SIG-M5 treated with dmso at 0.1 percent for 504 hours (cell line): ENCODE results near the gene CAPN14.
"Not testable (repeated sequence)": the region's sequence is repeated elsewhere in the genome, so short reads cannot be mapped to it uniquely, and the experiment has no call there.

Experiments used
- DNase-seq: peaks from one replicate; lab custom pipeline; 2025; ENCODE audit not compliant: unreplicated experiment; lab: John Stamatoyannopoulos, UW

CAPN14 gene

GRCh38 chr2:31197166-31197565 lies 20.1 kb downstream of the CAPN14 start:
- DNase-seq = no peak

GRCh38 chr2:31196622-31197021 lies 20.7 kb downstream of the CAPN14 start:
- DNase-seq = no peak

DNA sequence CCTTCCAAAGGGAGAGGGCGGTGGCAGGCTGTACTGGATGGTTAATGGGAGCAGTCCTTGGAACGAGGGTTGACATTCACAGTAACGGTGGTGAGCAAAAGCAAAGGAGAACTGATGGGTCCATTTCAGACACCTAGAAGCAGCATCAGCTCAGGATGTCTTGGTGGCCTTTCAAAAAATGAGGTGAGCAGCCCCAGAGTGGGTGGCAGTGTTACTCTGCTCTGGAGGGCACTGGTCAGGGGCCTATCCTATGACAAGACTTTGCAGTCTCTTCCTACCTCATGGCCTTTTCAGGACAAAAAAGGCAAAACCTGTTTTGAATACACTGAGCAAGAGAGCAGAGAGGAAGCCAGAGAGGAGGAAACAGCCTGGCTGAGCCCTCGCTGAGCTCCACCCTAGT lies 23.5 kb downstream of the CAPN14 start:
- DNase-seq = no peak

- DNase-seq = no peak
Observed at GRCh38 chr2:31192851-31193392, 24.4 kb downstream of the CAPN14 start.

GRCh38 chr2:31192396-31192795 lies 24.9 kb downstream of the CAPN14 start:
- DNase-seq = no peak

DNA sequence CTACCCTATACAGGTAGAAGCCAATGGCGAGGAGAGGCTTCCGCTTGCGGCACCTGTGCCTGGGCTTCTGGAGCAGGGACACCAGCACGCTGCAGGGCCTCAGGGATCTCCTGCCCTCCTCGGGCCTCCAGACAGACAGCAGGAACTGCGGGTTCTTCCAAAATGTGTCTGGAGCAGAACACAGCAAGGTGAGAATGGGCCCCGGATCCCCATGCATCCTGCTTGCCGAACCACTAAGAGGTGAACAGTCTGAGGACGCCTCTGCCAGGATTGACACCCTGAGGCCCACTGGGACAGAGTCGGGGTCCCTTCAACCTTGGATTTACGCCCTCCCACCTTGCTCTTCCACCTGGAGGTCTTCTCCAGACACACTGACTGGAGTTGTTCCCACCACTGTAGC lies 25.4 kb downstream of the CAPN14 start:
- no peak for DNase-seq

GRCh38 chr2:31190188-31190587 lies 27.1 kb downstream of the CAPN14 start:
- no peak for DNase-seq

GRCh38 chr2:31189141-31189540 lies 28.2 kb downstream of the CAPN14 start:
- no peak for DNase-seq

DNA sequence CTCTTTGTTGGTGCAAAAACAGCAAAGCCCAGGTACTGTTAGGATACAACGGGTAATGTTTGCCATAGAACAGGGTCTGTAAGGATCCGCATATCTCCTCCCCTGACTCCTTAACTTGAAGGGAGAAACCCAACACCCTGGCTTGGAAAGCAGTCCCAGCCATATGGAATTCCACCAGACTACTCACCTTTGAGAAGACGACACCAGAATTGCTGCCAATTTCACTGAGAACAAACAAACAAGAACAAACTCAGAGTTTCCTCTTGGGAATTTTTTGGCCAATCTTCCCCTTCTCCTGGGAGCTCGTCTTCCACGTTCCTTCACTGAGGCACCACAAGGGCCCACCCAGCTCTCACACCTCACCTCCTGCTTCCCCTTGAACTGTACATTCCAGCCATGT lies 29.2 kb downstream of the CAPN14 start:
- DNase-seq = no peak

DNA sequence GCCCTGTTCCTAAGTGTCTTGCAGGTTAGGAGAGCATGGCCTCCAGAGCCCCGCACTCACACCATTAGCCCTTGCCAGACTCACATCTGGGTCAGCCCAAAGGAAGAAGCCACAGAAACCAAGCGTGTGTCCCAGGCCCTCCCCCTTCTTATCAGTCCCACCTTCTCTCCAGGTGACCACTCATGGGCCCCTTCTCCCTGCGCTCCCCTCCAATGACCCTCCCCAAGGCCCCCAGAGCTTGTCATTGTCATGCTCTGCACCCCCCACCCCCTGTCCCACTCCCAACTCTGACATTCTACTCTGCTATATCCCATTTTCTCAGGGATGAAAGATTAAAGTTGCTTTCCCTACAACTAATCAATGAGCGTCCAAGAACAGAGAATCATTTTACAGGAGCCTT lies 30.1 kb downstream of the CAPN14 start:
- no peak for DNase-seq

GRCh38 chr2:31183973-31184372 lies 33.3 kb downstream of the CAPN14 start:
- DNase-seq = not testable (repeated sequence)

DNA sequence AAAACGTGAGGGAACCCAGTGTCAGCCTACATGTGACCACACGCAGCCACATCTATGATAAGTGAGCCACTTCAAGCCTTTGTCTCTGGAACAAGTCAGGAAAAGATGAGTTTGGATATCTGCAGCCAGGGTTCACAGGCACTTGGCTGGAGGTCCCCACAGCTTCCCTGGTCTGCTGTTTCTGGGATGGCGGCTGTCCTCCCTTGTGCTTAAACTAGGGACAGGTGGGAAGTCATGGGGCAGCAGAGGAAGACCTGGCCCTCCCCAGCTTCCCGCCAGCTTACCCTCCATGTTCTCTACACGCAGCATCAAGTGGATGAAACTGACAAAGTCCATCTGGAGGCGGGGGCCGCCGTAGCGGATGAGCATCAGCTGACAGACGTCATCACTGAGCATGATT lies 40.6 kb downstream of the CAPN14 start:
- no peak for DNase-seq

DNA sequence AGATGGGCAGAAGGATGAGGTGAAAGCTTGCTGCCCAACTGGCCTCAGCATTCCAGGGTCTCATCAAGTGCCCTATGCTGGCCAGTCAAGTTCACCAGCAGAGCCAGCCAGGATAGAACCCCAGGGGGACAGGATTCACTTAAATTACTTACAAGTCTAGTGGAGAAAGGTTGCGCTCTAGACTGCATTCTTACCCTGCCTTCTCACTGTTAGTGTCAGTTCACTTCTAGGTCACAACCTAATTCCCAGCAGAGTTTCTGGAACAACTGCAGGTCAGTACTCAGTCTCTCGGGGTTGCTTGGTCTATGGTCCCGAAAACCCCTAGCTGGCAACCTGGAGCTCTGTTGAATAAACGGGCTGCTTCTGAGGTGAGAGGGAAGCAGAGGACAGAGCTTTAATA lies 46.2 kb downstream of the CAPN14 start:
- no peak for DNase-seq

- peak; percentile 73 for DNase-seq
Observed at GRCh38 chr2:31170071-31170698, 47.1 kb downstream of the CAPN14 start.

GRCh38 chr2:31168291-31168690 lies 49.0 kb downstream of the CAPN14 start:
- DNase-seq = no peak

DNA sequence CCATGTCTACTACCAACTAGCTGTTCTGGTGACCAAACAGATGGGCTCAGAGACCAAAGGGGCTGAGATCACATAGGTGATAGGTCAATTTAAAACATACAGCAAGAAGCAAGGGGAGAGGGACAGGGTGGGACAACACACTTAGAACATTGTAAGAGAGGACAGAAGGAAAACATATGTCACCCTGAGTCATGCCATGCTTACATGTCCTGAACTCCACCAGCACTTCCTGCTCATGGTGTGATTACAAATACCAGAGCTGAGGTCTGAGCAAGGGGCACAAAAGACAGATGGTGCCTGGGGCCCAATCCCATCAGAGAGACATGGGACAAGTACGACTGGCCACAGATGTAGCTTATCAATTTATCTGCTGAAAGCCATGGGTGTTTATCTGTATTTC lies 50.4 kb downstream of the CAPN14 start:
- no peak for DNase-seq

DNA sequence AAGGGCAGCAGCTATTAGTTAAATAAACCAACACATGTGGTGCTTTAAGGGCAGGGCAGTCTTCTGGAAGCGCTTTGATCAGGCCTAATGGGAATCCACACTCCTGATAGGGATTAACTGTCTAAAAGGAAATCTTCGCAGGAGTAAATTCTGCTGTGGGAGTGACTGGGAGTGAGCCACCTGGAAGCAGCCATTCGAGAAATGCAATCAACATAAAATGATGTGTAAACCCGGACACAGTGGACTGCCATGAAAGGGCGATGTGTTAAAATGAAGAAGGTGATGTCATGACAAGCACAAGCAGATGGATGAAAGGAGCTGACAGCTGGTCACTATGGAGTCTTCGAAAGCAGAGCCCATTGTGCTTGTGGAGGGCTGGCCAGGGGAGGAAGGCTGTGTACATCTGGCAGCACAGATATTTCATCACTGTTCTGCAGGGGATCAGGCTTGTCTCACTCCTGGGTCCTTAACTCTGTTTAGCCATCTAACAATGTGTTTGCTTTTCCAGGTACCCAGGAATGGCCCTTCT lies 54.2 kb downstream of the CAPN14 start:
- no peak for DNase-seq

GRCh38 chr2:31161637-31162036 lies 55.7 kb downstream of the CAPN14 start:
- DNase-seq = no peak

GRCh38 chr2:31151501-31151900 lies 65.8 kb downstream of the CAPN14 start:
- peak; percentile 26 for DNase-seq

- no peak for DNase-seq
Observed at GRCh38 chr2:31150120-31150670, 67.1 kb downstream of the CAPN14 start.

GRCh38 chr2:31148514-31148913 lies 68.8 kb downstream of the CAPN14 start:
- DNase-seq = no peak

DNA sequence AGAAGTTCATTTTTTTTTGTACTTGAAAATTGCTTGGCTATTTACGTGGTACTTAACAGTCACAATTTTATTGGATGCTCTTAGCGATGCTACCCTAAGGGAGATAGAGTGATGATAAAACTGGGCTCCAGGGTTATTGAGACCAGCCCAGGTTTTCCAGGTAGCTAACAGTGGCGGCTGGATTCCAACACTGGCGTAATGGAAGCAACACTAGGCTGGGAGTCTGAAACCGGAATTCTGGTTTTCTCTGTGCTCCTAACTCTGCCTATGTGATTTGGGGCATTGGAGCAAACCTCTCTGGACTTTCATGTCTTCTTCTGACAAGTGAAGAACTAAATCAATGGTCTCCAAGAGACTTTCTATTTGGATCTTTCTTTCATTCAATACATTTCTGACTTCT lies 69.7 kb downstream of the CAPN14 start:
- no peak for DNase-seq

- DNase-seq = no peak
Observed at GRCh38 chr2:31142110-31142509, 75.2 kb downstream of the CAPN14 start.
